GM18870 (cell line): ENCODE results near the gene HDAC4.

Source experiments
- ATAC-seq: cut with Tn5 transposase; IDR thresholded peaks from one replicate; pipeline ENCODE4 v1.9.1; 2021; ENCODE audit warnings: moderate library complexity; ENCODE audit not compliant: unreplicated experiment

Gene HDAC4

DNA sequence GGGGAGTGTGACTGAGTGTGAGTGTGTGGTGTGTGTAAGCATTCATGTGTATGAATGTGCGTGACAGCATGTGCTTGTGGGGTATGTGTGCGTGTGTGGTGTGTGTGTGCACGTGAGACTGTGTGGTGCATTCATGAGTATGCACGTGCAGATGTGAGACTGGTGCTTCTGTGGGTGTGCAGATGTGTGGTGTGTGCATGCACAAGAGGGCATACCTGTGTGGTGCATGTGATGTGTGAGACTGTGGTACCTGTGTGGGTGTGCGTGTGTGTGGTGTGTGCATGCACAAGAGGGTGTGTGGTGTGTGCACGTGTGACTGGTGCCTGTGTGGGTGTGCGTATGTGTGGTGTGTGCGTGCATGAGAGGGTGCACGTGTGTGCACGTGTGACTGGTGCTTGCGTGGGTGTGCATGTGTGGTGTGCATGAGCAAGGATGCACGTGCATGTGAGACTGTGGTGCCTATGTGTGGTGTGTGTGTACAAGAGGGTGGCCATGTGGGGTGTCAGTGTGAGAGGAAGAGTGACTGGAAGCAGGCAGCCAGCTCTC lies 339.6 kb downstream of the HDAC4 start:
- ATAC-seq = no peak

DNA sequence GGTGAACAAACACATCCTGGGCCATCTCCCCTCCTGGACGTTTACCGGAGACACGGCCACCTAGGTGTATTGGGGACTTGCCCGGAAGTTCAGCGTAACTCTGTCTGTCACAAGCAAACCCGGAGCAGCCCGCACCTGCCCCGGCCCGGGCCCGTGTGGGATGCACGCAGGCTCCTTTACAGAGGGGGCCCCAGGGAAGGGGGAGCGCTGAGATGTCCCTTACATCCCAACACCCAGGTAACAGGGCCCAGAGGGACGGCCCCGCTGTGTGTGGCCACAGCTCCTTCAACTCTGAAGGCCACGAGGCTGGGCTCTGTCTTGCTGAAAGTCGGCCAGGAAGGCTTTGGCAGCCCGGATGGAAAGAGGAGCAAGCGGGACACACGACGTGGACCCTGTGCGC lies 340.1 kb downstream of the HDAC4 start:
- ATAC-seq = no peak

DNA sequence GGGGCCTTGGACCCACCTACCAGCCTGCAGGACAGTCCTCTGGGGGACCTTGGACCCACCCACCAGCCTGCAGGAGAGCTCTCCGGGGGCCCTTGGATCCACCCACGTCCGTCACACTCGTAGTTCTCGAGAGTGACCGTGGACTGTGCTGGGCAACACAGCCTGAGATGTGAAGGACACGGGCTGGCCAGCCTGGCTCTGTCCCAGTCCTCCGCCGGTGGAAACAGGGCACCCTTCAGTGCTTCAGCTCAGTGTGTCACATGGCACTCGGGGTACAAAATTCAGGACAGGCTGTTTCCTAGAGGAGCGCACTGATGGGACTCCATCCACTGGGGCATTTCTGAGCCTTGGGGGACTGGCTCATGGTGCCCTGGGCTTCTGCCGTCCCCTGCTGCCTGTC lies 341.0 kb downstream of the HDAC4 start:
- no peak for ATAC-seq

DNA sequence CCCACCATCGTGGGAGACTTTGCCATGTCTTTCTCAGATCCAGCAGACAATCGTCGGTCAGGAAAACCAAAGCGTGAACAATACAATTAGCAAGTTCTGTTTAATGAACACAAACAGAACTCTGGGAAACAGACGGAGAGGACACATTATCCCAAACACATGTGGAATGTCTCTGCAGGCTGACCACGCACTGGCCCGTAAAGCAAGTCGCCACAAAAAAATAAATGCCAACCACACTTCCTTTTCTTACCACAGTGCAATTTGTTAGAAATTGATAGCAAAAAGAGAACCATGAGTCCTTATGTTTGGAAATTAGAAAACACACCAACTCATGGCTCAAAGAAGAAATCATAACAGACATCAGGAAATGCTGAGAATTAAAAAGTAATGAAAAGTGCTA lies 342.1 kb downstream of the HDAC4 start:
- ATAC-seq = no peak

DNA sequence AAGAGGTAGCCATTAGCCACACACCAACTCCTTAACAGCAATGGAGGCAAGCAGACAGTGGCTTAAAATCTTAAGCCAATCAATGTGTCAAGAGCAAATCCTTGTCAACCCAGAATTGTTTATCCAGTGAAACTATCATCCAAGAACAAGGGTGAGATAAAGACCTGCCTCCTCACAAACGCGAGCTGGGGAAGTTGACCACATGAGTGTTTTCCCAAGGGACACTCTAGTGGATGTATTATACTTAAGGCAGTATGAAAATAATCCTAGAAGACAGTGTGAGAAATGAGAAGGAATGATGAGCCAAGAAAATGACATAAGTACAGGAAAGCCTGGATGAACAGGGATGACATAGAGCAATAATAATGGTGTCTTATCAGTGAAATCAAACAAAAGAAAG lies 343.3 kb downstream of the HDAC4 start:
- no peak for ATAC-seq

DNA sequence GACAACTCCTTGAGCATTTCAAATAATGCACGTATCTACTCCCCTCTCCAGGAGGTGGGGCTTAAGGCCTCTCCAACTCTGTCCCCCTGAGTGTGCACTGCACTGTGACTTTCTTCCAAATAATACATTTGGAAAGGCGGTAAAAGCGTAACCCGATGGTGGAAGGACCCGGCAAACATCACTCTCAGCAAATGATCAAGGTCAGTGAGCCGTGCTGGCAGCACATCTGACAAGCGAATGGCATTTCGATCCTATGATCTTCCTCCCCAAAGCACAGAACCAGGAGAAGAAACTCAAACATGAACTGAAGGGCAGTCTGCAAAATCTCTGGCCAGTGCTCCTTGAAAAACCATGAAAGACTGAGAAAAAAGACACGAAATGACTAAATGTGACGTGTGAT lies 344.2 kb downstream of the HDAC4 start:
- ATAC-seq = no peak

DNA sequence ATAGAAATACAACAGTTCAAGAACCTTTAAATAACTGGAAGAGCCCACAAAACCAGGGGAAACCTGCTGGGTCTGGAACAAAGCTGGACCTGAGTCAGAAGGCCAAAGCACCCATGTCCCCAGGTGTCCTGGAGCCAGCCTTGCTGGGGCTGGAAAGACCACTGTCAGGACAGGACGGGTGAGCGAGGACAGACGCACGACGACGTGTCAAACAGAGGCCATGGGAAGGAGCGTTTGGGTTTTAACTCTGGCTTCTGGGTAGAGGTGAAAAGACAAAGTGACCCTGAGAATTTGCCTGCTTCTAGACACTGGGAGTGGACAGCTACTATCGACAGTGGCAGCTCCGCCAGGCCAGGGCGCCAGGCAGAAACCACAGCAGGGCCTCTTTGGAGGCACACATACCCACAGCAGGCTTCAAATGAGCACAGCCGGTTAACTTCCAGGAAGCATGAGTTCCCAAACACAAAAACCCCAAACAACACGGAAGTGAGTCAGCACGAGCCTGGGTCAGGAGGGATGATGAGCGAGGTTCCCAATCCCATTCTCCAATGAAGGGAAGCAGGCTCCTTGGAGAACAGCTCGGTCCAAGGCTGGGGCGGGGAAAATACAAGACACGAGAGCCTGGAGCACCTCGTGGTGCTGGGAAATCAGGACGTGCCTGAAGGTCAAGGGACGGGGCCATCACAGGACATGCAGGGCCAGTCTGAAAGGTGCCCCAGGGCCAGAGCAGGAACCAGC lies 344.9 kb downstream of the HDAC4 start:
- ATAC-seq = no peak

DNA sequence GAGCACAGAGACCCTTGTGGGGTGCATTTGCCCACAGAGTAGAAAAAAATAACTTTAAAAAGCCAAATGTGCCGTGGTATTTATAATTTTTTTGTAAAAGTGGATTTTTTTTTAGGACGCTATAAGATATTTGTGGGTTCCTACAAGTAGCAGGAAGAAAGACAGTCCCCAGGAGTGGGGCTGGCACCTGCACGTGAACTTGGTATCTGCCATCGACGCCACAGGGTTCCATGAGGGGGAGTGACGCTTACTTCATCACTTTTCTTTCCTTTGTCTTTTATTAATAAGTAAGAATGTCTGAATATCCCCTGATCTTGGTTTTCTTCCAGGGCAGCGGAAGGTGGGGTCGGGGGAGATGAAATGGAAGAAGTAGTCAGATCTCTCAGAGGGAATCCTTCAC lies 345.9 kb downstream of the HDAC4 start:
- no peak for ATAC-seq

DNA sequence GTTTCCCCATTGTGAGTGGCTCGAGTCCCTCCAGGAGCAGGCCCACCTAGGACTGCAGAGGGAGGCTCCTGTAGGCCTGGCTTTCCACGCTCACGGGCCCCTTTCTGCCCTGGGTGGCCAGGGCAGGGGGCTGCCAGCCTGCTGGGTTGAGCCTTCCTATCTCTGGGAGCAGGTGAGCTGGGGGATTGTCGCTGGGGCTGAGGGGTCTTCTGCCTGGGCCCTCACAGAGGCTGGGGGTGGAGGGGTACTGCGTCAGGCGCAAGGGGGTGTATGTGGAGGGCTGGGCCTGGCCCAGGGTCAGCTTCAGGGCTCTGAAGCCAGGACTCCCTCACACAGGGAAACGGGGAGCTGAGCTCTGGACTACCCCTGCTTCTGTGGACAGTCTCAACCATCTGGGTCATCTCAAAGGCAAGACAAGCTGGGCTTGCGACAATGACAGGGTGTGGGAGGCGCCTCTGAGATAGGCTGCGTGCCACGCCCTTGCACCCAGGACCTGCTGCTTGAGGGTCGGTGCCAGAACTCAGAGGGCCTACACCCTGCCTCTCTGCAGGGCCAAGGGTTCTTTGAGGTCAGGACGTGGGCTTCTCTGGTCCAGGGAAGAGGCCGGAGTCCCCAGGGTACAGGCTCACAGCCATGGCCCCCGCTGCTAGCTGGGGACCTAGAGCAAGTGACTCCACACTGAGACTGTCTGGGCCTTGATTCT lies 346.9 kb downstream of the HDAC4 start:
- no peak for ATAC-seq

DNA sequence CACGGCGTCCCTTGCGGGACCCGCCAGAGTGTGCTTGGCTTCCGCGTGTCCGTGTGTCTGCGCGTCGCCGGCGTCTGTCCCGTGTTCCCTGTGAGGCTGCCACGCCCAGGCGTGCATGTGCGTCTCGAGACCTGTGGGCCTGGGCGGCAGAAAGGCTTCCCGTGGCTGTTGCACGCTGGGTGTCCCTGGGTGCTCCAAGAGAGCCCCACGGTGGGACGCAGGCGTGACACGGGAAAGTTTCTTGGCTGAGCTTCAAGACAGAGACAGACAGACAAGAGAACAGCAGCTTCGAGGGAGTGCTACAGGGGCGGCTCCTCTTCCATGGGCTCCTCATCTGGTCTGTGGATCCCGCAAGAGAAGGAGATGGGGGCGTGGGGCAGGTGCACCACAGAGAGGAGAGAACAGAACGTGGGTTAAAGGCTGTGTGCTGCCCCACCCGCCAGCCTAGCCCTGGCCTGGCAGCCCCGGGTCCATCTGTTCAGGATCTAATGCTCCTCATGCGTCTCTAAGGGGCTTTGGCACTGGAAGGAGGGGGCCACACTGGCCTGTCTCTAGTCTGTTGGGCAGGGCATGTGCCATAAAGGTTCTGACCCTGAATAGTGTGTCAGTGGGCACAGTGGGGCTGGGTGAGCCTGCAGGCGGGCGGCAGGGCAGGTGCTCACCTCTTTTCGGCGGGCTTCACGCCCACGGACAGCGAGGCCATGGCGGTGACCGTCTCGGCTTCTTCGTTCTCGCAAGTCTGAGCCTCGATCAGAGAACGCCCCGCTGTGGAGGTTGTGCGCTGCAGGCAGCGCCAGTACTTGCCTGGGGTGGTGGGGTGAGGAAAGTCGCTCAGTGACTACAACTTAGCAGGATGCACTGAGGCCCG lies 347.8 kb downstream of the HDAC4 start:
- ATAC-seq = no peak

DNA sequence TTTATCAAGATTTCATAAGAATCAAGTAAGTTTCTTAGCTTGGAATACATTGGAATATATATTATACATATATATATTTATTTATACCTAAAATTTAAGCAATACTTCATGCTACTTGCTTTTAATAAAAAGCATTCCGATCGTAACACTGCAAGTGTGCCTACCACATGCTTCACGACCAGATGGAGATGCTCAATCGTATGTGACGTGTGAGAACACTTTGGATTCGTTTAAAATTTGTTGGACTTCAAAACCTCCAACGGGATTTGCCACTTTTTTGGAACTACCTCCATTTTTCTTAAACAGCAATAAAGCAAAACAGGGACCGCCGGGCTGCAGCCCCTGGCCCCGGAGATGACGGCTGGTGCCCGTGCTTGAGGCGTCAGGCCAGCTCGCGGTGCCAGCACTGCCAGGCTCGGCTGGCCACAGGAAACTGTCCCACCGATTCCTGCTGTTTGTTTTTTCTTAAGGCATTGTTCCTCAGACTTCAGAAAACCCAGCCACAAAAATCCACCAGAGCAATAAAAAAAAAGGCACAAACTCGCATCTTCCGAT lies 348.9 kb downstream of the HDAC4 start:
- ATAC-seq = no peak

DNA sequence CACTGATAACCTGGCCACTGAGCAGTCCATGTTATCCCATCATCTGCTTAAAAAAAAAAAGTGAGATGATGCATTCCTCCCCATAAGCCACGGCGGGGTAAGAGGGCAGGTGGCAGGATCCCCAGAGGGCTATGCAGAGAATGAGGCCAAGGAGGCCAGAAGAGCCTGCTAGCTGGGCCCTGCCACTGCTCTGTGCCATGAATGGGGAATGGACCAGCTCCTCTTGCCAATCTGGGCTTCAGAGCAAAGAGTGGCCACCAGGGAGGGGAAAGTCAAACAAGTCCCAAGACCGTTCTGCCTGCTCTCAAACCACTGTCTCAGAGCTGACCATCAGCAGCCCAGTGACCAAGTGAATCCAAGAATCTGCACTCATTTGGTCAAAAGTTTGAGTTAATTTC lies 350.6 kb downstream of the HDAC4 start:
- ATAC-seq = no peak

DNA sequence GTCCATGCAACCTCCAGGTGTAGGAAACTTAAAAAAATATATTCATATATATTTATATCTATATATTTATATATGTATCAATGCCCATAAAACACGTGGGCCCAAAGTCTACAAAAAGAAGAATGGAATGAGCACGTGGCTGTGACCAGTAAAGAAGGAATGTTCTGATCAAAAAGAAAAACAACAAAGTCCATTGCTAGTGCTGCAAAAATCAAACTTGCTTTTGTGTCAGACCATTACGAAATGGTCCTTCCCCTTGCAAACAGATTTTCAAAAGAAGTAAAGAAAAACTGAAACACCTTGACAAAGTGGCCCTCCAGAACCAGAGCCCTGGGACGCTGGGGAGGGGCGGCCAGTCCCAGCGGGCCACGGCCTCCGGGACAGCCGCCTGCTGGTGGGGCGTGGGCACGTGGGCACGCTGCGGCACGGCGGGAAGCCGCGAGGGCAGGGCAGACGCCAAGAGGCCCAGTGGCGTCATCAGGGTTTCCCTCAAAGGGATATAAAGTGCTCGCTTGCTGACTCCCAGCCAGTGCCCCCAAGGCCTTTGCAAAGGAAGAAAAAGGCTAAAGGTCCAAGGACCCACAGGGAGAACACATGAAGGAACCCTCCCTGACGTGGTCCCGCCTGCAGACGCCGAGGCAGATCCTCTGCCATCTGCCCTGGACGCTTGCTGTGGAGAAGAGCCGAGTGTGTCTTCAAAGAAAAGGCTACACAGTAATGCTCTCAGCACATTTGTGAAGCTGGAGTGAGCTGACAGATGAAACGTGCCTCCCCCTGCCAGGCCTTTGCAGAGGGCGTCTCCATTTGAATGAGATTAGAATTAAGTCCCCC lies 351.2 kb downstream of the HDAC4 start:
- ATAC-seq = no peak

DNA sequence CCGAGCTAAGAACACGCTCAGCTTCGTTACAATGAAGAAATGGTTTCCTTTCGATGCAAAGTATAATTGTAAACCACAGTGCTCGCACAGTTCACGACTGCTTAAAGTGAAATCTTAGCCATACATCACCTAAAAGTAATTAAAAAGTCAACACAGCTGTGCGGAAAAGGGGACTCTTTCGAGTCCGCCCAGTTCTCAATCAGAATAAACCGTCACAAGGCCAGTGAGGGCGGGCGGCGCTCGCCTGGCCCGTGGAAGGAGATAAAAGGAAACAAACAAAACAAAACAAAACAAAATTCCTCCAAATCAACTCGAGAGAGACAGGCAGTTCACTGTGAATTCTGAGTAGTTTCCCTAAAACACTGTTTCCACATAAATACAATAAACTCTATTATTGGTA lies 352.1 kb downstream of the HDAC4 start:
- ATAC-seq = no peak

DNA sequence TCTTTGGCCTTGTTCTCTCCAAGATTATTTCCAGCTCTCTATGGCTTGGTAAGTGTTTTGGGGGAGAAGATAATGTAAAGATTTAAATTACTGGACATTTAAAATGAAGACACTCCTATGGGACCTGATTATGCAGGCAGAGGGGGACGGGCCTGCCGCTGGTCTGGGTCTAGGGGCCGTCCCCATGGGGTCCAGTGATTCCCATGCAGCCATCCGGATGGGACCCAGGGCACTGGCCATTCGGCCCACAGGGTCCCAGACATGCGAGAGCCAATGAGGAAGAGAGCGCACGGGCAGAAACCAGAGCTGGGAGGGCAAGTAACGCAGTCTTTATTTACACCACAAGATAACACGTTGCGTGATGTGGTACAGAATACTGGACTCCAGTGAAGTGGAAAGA lies 353.0 kb downstream of the HDAC4 start:
- ATAC-seq = no peak

DNA sequence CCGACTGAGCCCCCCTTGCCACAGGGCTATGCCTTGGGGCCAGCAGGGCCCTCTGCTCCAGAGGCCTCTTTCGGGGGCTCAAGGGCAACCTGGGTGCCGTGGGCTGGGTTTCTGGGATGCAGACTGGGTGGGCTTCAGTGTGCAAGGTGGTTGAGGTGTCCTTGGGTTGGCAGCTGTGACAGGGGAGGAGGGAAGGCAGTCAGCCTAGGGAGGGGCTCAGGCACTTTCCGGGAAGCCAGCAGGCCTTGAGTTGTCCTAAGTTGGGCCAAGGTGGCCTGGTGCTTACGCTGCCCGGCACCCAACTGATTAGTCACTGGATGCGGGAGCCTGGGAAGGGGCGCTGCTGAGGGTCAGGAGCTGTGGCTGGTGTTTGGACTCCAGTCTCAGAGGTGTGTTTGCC lies 353.4 kb downstream of the HDAC4 start:
- ATAC-seq = no peak

DNA sequence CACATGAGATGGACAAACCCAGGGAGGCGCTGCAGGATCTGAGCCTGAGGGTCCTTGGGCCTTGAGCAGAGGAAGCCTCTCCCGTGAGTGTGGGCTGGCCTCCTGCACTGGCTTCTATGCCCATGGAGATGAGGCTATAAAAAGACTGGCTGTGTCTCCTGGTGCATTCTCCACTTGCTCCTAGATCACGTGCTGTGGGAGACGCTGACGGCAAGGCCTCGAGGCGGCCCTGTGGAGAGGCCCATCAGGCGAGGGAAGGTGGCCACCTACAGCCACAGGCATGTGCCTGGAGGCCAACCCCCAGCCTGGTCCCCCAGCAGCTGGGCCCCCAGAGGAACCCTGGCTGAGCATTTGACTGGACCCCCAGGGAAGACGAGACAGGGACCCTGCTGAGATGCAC lies 354.0 kb downstream of the HDAC4 start:
- ATAC-seq = no peak

DNA sequence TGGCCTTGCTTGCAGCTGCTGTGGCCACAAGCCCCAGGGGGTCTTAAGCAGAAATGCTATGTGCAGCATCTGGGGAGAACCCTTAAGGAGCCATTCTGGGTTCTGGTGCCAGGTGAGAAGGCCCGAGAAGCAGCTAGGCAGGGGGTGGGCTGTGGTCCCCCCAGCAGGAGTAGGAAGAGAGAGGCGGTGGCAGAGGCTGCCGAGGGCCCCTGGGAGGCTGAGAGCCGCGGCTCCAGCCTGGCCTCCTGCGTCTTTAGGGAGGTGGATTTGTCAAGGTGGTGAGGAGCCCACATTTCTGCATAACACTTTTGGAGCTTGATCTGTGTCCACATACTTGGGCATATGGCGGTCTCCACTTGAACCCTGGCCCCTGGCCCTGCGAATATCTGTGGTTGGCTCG lies 356.5 kb downstream of the HDAC4 start:
- ATAC-seq = no peak

DNA sequence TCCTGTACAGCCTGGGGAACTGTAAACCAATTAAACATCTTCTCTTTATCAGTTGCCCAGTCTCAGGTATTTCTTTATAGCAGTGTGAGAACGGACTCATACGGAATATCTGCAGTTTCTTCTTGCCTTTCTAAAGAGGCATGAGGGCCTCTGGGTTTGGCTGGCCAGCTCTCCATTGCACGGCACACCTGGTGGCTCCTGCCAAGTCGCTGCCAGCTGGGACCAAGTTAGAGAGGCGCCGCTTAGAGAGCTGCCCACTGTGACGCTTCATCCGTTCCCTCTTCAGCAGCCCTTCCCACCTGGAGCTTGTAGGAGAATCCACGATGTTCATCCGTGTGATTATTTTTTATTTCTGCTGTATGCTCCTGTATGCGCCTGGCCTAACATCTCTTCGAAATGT lies 357.5 kb downstream of the HDAC4 start:
- ATAC-seq = no peak

DNA sequence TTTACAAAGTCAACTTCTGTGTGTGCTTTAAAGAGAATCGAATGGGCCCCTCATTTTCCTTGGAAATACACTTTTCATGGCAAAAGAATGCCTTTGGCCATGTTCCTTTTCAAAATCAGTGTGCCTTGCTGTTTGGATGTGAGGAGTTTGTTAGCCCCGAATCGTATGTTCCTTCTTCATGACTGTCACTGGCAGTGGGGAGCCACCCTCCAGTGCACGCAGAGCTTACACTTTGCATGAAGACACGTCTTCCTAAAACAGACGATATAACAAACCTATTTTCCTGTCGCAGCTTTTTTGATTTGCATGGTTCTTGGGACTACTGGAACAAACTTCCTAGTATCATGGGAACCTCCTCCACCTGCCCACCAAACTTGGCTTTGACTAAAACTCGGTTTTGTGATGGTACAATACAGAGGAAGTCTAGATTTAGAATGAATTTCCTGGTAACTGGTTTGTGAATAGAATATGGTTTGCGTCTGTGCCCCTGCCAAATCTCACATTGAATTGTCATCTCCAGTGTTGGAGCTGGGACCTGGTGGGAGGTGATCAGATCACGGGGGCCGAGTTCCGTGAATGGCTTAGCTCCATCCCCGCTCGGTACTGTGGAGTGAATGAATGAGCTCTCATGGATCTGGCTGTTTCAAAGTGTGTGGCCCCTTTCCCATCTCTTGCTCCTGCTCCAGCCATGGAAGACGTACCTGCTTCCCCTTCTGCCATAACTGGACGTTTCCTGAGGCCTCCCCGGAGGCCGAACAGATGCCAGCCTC lies 358.1 kb downstream of the HDAC4 start:
- ATAC-seq = no peak
